HEK293T (cell line): ENCODE results near the gene FBN2.

Experiments used
- ARNT ChIP-seq: fragments of 450-650 bp; IDR thresholded peaks from 2 replicates; pipeline ENCODE4 v1.6.1; 2017; ENCODE audit warnings: mild to moderate bottlenecking
- BHLHE40 ChIP-seq: fragments of 450-650 bp; IDR thresholded peaks from 2 replicates; pipeline ENCODE4 v1.6.1; 2016; ENCODE audit warnings: mild to moderate bottlenecking, moderate library complexity, borderline replicate concordance
- FOXM1 ChIP-seq: fragments of 450-650 bp; IDR thresholded peaks from 2 replicates; pipeline ENCODE4 v1.6.1; 2017; ENCODE audit warnings: mild to moderate bottlenecking, borderline replicate concordance
- L3MBTL2 ChIP-seq: fragments of 450-650 bp; conservative IDR thresholded peaks from 2 replicates; pipeline ENCODE4 v1.6.1; 2016; ENCODE audit warnings: mild to moderate bottlenecking
- LEF1 ChIP-seq: fragments of 450-650 bp; IDR thresholded peaks from 2 replicates; pipeline ENCODE4 v1.6.1; 2017; ENCODE audit warnings: mild to moderate bottlenecking, borderline replicate concordance
- SP1 ChIP-seq: fragments of 450-650 bp; IDR thresholded peaks from 2 replicates; pipeline ENCODE4 v1.6.1; 2017
- SUZ12 ChIP-seq: fragments of 450-650 bp; IDR thresholded peaks from 2 replicates; pipeline ENCODE4 v1.6.1; 2016; ENCODE audit warnings: mild to moderate bottlenecking
- TARDBP ChIP-seq: fragments of 450-650 bp; IDR thresholded peaks from 2 replicates; pipeline ENCODE4 v1.6.1; 2016
- ZNF384 ChIP-seq: fragments of 450-650 bp; IDR thresholded peaks from 2 replicates; pipeline ENCODE4 v1.6.1; 2016
- TF ChIP-seq, protein P1 (sequence below): fragments of 450-650 bp; IDR thresholded peaks from 2 replicates; pipeline ENCODE4 v1.6.1; 2016

DNA sequence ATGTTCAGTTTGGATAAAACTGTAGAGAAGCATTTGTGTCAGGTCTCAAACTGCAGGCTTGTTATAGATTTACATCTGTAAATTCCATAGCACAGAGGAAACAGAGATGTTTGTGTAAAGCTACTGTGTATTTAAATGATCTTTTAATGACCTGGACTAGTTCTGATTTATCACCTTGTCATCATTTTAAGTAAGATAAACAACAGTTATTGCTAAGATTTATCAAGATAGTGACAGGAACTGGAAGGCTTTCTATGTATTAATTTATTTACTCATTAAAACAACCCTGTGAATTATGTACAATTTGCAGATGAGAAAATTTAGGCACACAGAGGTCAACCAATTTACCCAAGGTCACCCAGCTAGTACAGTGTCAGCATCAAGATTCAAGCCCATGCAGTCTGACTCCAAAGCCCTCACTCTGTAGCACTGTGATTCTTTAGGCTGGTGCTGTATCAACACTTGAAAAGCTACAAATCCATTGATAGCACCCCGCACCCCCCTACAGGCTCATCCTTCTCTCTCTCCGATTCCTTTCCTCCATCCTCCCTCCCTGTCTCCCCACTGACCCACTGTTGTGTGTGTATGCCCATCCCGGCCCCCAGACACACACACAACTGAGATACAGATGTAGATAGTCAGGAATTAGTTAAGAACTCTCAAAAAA, 184.5 kb downstream of the FBN2 start:
- no peak for TF ChIP-seq SUZ12
- TF ChIP-seq BHLHE40 = no peak
- no peak for TF ChIP-seq ARNT
- no peak for TF ChIP-seq L3MBTL2
- TF ChIP-seq TARDBP = no peak
- no peak for TF ChIP-seq FOXM1
- TF ChIP-seq, protein P1, sequence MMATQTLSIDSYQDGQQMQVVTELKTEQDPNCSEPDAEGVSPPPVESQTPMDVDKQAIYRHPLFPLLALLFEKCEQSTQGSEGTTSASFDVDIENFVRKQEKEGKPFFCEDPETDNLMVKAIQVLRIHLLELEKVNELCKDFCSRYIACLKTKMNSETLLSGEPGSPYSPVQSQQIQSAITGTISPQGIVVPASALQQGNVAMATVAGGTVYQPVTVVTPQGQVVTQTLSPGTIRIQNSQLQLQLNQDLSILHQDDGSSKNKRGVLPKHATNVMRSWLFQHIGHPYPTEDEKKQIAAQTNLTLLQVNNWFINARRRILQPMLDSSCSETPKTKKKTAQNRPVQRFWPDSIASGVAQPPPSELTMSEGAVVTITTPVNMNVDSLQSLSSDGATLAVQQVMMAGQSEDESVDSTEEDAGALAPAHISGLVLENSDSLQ = peak; percentile 68
- no peak for TF ChIP-seq SP1
- TF ChIP-seq LEF1 = no peak
- no peak for TF ChIP-seq ZNF384
